ENCODE measurements around the gene ARID1B.

- no peak for TF ChIP-seq LARP7 (IDR thresholded peaks at IDR 0.05)
- TF ChIP-seq CTCF (IDR thresholded peaks at IDR 0.05 in 2 of 3, conservative IDR thresholded peaks at IDR 0.05 in 1 of 3; ENCODE audit: control insufficient read depth in 2 of 3, extremely low read depth in 1 of 3, insufficient read depth in 1 of 3, low read depth in 3 of 3, low read length in 3 of 3): no peak
- no peak for TF ChIP-seq ZBTB11 (CRISPR knock-in tag; IDR thresholded peaks at IDR 0.05)
- TF ChIP-seq, protein P1, sequence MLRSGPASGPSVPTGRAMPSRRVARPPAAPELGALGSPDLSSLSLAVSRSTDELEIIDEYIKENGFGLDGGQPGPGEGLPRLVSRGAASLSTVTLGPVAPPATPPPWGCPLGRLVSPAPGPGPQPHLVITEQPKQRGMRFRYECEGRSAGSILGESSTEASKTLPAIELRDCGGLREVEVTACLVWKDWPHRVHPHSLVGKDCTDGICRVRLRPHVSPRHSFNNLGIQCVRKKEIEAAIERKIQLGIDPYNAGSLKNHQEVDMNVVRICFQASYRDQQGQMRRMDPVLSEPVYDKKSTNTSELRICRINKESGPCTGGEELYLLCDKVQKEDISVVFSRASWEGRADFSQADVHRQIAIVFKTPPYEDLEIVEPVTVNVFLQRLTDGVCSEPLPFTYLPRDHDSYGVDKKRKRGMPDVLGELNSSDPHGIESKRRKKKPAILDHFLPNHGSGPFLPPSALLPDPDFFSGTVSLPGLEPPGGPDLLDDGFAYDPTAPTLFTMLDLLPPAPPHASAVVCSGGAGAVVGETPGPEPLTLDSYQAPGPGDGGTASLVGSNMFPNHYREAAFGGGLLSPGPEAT (IDR thresholded peaks at IDR 0.05; ENCODE audit: low read depth): no peak
- no peak for TF ChIP-seq HDAC2 (IDR thresholded peaks at IDR 0.05)
- no peak for TF ChIP-seq EZH2 (IDR thresholded peaks at IDR 0.05; ENCODE audit: borderline replicate concordance, control insufficient read depth, low read depth, low read length)
- TF ChIP-seq YBX1 (IDR thresholded peaks at IDR 0.05): no peak
- TF ChIP-seq MXI1 (IDR thresholded peaks at IDR 0.05; ENCODE audit: low read depth, low read length): no peak
- no peak for TF ChIP-seq CREB1 (IDR thresholded peaks at IDR 0.05; ENCODE audit: low read depth)
- TF ChIP-seq NFYB (IDR thresholded peaks at IDR 0.05; ENCODE audit: insufficient read depth, low read depth, low read length): no peak
Observed at GRCh38 chr6:157210954-157211353, 433.8 kb downstream of the ARID1B start.

Data from GM12878 (cell line).